SK-N-SH (cell line): ENCODE data around the gene NUP205. TPM values are rescaled to one million over a fixed set of nuclear protein-coding genes. Genes with fewer than 3 reads are reported as not detected.

Experiments
- CTCF ChIA-PET: fragments of 300-600, 350-600 bp; formaldehyde crosslinking; extraction: SDS; loops from one replicate; lab custom pipeline; 2021; lab: Yijun Ruan, JAX
- POLR2A ChIA-PET: fragments of 350-600 bp; sonication (Branson Sonifier 250); formaldehyde crosslinking; extraction: SDS; loops from one replicate; lab custom pipeline; 2020; ENCODE audit warnings: antibody characterized with exemption, inconsistent platforms; lab: Yijun Ruan, JAX
- DNase-seq: peaks from one replicate; pipeline ENCODE4 v3.0.0; 2012
- H2AFZ ChIP-seq: fragments of 200-600 bp; sonication (generic); 2 replicates; pipeline ENCODE4 v1.8.1; 2016; ENCODE audit warnings: antibody characterized with exemption, mild to moderate bottlenecking, low read depth
- H3F3A ChIP-seq: fragments of 200-600 bp; sonication (generic); replicated peaks from 2 replicates; pipeline ENCODE3; 2016; ENCODE audit warnings: antibody characterized with exemption, mild to moderate bottlenecking; ENCODE audit not compliant: insufficient read depth
- H3K27ac ChIP-seq, 2 experiments: fragments of 200-500 bp in 1 of 2; fragments of 200-600 bp in 1 of 2; sonication (Bioruptor generic) in 1 of 2; sonication (generic), shearing (Covaris generic) in 1 of 2; 2 replicates each; pipeline versions ENCODE4 v1.5.1 to v1.6.1; 2014 to 2016; ENCODE audit warnings: low read depth in 2 of 2, inconsistent platforms in 1 of 2, low read length in 1 of 2, mild to moderate bottlenecking in 1 of 2, mixed read lengths in 1 of 2
- H3K27me3 ChIP-seq: fragments of 200-600 bp; sonication (generic), shearing (Covaris generic); 2 replicates; pipeline ENCODE4 v1.6.1; 2016; ENCODE audit warnings: mixed run types; ENCODE audit not compliant: insufficient read depth
- H3K36me3 ChIP-seq, 2 experiments: fragments of 200-500 bp in 1 of 2; fragments of 200-600 bp in 1 of 2; sonication (Bioruptor generic) in 1 of 2; sonication (generic) in 1 of 2; replicated peaks in 1 of 2; 2 replicates each; pipeline versions ENCODE3 to v1.5.1; 2014 to 2016; ENCODE audit warnings: low read length in 1 of 2, mild to moderate bottlenecking in 1 of 2; ENCODE audit not compliant: insufficient read depth in 2 of 2, control insufficient read depth in 1 of 2
- H3K4me1 ChIP-seq, 2 experiments: fragments of 200-500 bp in 1 of 2; fragments of 200-600 bp in 1 of 2; sonication (Bioruptor generic) in 1 of 2; sonication (generic), shearing (Covaris generic) in 1 of 2; 2 replicates each; pipeline versions ENCODE4 v1.5.1 to v1.6.1; 2014 to 2016; ENCODE audit warnings: low read depth in 1 of 2, low read length in 1 of 2, mixed run types in 1 of 2; ENCODE audit not compliant: insufficient read depth in 2 of 2, control insufficient read depth in 1 of 2
- H3K4me2 ChIP-seq: fragments of 200-600 bp; sonication (generic), shearing (Covaris generic); 2 replicates; pipeline ENCODE4 v1.6.1; 2017; ENCODE audit warnings: mixed run types
- H3K4me3 ChIP-seq, 2 experiments: fragments of 200-500 bp in 1 of 2; fragments of 200-600 bp in 1 of 2; sonication (Bioruptor generic) in 1 of 2; sonication (generic), shearing (Covaris generic) in 1 of 2; 2 replicates each; pipeline versions ENCODE4 v1.5.1 to v1.8.1; 2014 to 2016; ENCODE audit warnings: low read depth in 2 of 2, inconsistent platforms in 1 of 2, low read length in 1 of 2, mild to moderate bottlenecking in 1 of 2, mixed read lengths in 1 of 2, moderate library complexity in 1 of 2
- H3K79me2 ChIP-seq: fragments of 200-600 bp; sonication (generic); 2 replicates; pipeline ENCODE4 v1.8.1; 2017; ENCODE audit warnings: mild to moderate bottlenecking; ENCODE audit not compliant: insufficient read depth
- H3K9ac ChIP-seq: fragments of 200-600 bp; sonication (generic); 2 replicates; pipeline ENCODE4 v1.6.1; 2017; ENCODE audit warnings: mixed run types
- H3K9me2 ChIP-seq: fragments of 200-600 bp; sonication (generic); 2 replicates; pipeline ENCODE4 v1.6.1; 2017; ENCODE audit warnings: mixed run types
- H3K9me3 ChIP-seq: fragments of 200-600 bp; sonication (generic); 2 replicates; pipeline ENCODE4 v1.6.1; 2017; ENCODE audit warnings: mixed run types, mild to moderate bottlenecking, moderate library complexity
- H4K20me1 ChIP-seq: fragments of 200-600 bp; sonication (generic); 2 replicates; pipeline ENCODE4 v1.6.1; 2017; ENCODE audit warnings: mild to moderate bottlenecking, mixed run types; ENCODE audit not compliant: insufficient read depth
- FOSL2 ChIP-seq: IDR thresholded peaks from 2 replicates; pipeline ENCODE4 v1.4.0; 2012; ENCODE audit warnings: low read depth, mild to moderate bottlenecking, moderate library complexity, borderline replicate concordance
- FOXJ3 ChIP-seq: sonication (generic); formaldehyde crosslinking; IDR thresholded peaks from 2 replicates; pipeline ENCODE4 v1.5.1; 2020; ENCODE audit warnings: mild to moderate bottlenecking, missing genetic modification reagents
- NFIC ChIP-seq: IDR thresholded peaks from 2 replicates; pipeline ENCODE4 v1.4.0; 2012; ENCODE audit warnings: borderline replicate concordance
- RAD21 ChIP-seq: IDR thresholded peaks from 2 replicates; pipeline ENCODE4 v1.6.1; 2012; ENCODE audit warnings: mild to moderate bottlenecking, low read length
- SMC3 ChIP-seq: IDR thresholded peaks from 2 replicates; pipeline ENCODE4 v1.6.1; 2012; ENCODE audit warnings: low read depth, low read length, improper control_type of control experiment
- TAF1 ChIP-seq: IDR thresholded peaks from 2 replicates; pipeline ENCODE4 v1.6.1; 2012; ENCODE audit warnings: low read depth, mild to moderate bottlenecking, low read length, moderate library complexity, borderline replicate concordance
- YY1 ChIP-seq: IDR thresholded peaks from 2 replicates; pipeline ENCODE4 v1.4.0; 2012; ENCODE audit warnings: low read depth, mild to moderate bottlenecking
- WGBS: methylation state at CpG from one replicate; pipeline ENCODE4 v1.1.6; 2017; ENCODE audit warnings: low lambda C conversion rate; 5-methylcytosine and 5-hydroxymethylcytosine counted together
- polyA plus RNA-seq, 3 experiments: library from polyadenylated mRNA; depleted of rRNA; stranded (reverse); fragments of >200 nt; gene quantifications; 2 replicates each; pipeline ENCODE4 v1.2.3, GENCODE V29; 2012
- TF ChIP-seq, protein P1 (sequence below): IDR thresholded peaks from 2 replicates; pipeline ENCODE4 v1.4.0; 2012; ENCODE audit warnings: low read depth, borderline replicate concordance
- TF ChIP-seq, protein P2 (sequence below): IDR thresholded peaks from 2 replicates; pipeline ENCODE4 v1.4.0; 2012; ENCODE audit warnings: low read depth
- TF ChIP-seq, protein P3 (sequence below): fragments of 150-350 bp; IDR thresholded peaks from 2 replicates; pipeline ENCODE4 v1.6.1; 2017; ENCODE audit warnings: antibody characterized with exemption, low read length, low read depth, borderline replicate concordance
- TF ChIP-seq, protein P4 (sequence below): fragments of 200-600 bp; sonication (generic); IDR thresholded peaks from 2 replicates; pipeline ENCODE4 v1.6.1; 2017; ENCODE audit warnings: antibody characterized with exemption, mild to moderate bottlenecking, moderate library complexity

The NUP205 gene
- polyA plus RNA-seq, 1 of the 3 experiments (the other 2 are of a cell fraction) = 48.2 TPM

DNA sequence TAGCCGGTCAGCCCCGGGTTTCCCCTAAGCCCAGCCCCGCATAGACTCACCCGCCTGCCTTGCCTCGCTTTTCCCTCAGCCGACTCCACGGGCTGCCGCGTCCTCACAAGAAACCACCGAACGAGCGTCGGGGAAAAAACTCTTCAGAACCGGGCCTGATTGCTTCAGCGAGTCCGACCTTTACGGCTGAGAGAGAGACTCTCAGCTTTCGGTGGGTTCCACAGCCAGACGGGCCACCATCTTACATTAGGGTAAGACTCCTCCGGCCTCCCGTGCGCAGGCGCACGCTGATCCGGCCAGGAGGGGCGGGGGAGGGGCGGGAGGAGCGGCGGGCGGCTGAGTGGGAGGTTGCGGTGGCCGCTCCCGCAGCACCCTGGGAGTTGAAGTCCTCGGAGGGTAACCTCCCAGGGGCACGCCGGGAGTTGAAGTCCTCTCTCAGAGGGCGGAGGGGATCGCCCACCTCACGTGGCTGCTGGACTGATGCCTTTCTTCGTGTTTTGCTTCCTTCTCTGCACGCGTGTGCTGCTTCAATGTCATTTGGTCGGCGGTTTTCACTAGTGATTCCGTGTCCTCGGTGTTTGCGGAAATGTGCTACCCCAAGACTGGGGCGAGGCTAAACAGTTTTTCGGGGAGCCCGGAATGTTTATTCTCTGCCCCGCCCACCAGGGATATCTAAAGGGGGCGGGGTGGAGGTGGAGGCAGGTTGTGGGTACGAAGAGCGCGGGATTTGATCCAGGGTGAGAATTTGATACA lies 47.7 kb upstream of the NUP205 start, which contains the start of gene CNOT4 (continued):
- TF ChIP-seq YY1 = peak; percentile 92
- peak; percentile 91 for TF ChIP-seq TAF1
- TF ChIP-seq, protein P1, sequence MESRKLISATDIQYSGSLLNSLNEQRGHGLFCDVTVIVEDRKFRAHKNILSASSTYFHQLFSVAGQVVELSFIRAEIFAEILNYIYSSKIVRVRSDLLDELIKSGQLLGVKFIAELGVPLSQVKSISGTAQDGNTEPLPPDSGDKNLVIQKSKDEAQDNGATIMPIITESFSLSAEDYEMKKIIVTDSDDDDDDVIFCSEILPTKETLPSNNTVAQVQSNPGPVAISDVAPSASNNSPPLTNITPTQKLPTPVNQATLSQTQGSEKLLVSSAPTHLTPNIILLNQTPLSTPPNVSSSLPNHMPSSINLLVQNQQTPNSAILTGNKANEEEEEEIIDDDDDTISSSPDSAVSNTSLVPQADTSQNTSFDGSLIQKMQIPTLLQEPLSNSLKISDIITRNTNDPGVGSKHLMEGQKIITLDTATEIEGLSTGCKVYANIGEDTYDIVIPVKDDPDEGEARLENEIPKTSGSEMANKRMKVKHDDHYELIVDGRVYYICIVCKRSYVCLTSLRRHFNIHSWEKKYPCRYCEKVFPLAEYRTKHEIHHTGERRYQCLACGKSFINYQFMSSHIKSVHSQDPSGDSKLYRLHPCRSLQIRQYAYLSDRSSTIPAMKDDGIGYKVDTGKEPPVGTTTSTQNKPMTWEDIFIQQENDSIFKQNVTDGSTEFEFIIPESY = 0 out of 2 replicates have a peak, but pooled peaks have one; percentile 32
- TF ChIP-seq, protein P2, sequence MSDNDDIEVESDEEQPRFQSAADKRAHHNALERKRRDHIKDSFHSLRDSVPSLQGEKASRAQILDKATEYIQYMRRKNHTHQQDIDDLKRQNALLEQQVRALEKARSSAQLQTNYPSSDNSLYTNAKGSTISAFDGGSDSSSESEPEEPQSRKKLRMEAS = peak; percentile 98
- TF ChIP-seq, protein P3, sequence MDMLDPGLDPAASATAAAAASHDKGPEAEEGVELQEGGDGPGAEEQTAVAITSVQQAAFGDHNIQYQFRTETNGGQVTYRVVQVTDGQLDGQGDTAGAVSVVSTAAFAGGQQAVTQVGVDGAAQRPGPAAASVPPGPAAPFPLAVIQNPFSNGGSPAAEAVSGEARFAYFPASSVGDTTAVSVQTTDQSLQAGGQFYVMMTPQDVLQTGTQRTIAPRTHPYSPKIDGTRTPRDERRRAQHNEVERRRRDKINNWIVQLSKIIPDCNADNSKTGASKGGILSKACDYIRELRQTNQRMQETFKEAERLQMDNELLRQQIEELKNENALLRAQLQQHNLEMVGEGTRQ = peak; percentile 42; the same call in 1 of the 2 replicates
- TF ChIP-seq FOXJ3 = peak; percentile 58
- TF ChIP-seq FOSL2 = no peak

DNA sequence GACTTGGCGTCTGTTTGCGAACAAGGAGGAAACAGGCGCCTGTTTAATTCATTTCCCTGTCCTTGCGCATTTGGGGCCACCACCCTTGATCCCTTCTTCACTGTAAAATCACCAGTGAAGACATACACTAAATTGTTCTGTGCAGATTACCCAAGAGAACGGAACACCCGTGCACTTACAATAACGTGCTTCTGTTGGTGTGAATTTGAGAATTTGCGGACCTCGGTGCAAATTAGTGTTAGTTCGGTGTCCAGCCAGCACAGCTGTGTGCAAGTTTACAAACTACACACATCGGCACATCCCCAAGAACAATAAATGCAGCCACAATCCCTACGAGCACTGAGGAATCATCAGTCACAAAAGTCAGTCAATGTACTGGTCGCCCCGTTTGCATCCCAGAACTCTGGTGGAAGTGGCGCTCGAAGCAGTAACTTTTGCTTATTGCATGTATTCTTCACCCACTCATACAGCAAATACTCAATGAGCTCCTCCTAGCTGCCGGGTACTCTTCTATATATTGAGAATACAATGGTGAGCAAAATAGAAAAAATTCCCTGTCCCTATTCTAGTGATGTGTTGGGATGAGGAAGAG lies 47.0 kb upstream of the NUP205 start:
- H3K36me3 ChIP-seq = no peaks in the 10 kb centered on the region
- 3% methylated on average over 17 of the region's 17 CpGs for WGBS
- peak overlapping the region; percentile 93 for H2AFZ ChIP-seq
- TF ChIP-seq TAF1 (0 out of 2 replicates have a peak, but pooled peaks have one; percentile 9), NFIC (no peak), RAD21 (peak; percentile 51), SMC3 (peak; percentile 34), YY1 (no peak)
- TF ChIP-seq, protein P4, sequence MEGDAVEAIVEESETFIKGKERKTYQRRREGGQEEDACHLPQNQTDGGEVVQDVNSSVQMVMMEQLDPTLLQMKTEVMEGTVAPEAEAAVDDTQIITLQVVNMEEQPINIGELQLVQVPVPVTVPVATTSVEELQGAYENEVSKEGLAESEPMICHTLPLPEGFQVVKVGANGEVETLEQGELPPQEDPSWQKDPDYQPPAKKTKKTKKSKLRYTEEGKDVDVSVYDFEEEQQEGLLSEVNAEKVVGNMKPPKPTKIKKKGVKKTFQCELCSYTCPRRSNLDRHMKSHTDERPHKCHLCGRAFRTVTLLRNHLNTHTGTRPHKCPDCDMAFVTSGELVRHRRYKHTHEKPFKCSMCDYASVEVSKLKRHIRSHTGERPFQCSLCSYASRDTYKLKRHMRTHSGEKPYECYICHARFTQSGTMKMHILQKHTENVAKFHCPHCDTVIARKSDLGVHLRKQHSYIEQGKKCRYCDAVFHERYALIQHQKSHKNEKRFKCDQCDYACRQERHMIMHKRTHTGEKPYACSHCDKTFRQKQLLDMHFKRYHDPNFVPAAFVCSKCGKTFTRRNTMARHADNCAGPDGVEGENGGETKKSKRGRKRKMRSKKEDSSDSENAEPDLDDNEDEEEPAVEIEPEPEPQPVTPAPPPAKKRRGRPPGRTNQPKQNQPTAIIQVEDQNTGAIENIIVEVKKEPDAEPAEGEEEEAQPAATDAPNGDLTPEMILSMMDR = peak; percentile 42
- no peaks in the 10 kb centered on the region for H3K9me3 ChIP-seq
- DNase-seq = peak; percentile 34
- POLR2A ChIA-PET = no interaction called here
- no peaks in the 10 kb centered on the region for H3K27me3 ChIP-seq
- CTCF ChIA-PET = interaction anchor here (0.7 to 2.6 kb wide), 14 partner anchors 10 to 236 kb away, joined by 3 to 11 read pairs (median 3); no protein-coding TSS in a partner anchor
- H3K4me3 ChIP-seq = peak overlapping the region; percentile 58 to 87
- H3K4me1 ChIP-seq = peaks cover 9 to 17% of the 10 kb centered on the region in 2 experiments; a peak in 3 of 4 replicates
- peak overlapping the region in 1 of 2 experiments; percentile 66; a peak in 2 of 4 replicates for H3K27ac ChIP-seq
- no peaks in the 10 kb centered on the region for H3K9me2 ChIP-seq
- peaks cover 20% of the 10 kb centered on the region for H4K20me1 ChIP-seq
- no peaks in the 10 kb centered on the region for H3F3A ChIP-seq
- H3K79me2 ChIP-seq = peaks cover 38% of the 10 kb centered on the region
- H3K4me2 ChIP-seq = peak overlapping the region; percentile 86
- peak overlapping the region; percentile 55; the same call in 1 of the 2 replicates for H3K9ac ChIP-seq
